Retina (tissue), 1 donor: ENCODE data around the gene DDX51.
"Not testable (repeated sequence)": the region's sequence is repeated elsewhere in the genome, so short reads cannot be mapped to it uniquely, and the experiment has no call there.

ENCODE experiments used
- DNase-seq: peaks from one replicate; pipeline ENCODE4 v3.0.0-alpha.2; 2016

DDX51 gene

GRCh38 chr12:132111654-132112304 lies 32.3 kb downstream of the DDX51 start:
- DNase-seq, result no peak

GRCh38 chr12:132110677-132111076 lies 33.4 kb downstream of the DDX51 start:
- DNase-seq, result no peak

GRCh38 chr12:132109741-132110140 lies 34.4 kb downstream of the DDX51 start:
- DNase-seq, result no peak

- peak; percentile 45 for DNase-seq
Measured at GRCh38 chr12:132108211-132108832, 35.8 kb downstream of the DDX51 start.

GRCh38 chr12:132106921-132107320 lies 37.2 kb downstream of the DDX51 start:
- DNase-seq, result no peak

- DNase-seq, result no peak
Measured at GRCh38 chr12:132105467-132105866, 38.7 kb downstream of the DDX51 start.

- no peak for DNase-seq
Measured at GRCh38 chr12:132103542-132104308, 40.4 kb downstream of the DDX51 start.

- DNase-seq, result not testable (repeated sequence)
Measured at GRCh38 chr12:132103072-132103471, 41.0 kb downstream of the DDX51 start.

GRCh38 chr12:132102297-132102696 lies 41.8 kb downstream of the DDX51 start:
- no peak for DNase-seq

GRCh38 chr12:132100306-132101065 lies 43.6 kb downstream of the DDX51 start:
- no peak for DNase-seq

- no peak for DNase-seq
Measured at GRCh38 chr12:132099739-132100138, 44.4 kb downstream of the DDX51 start.

GRCh38 chr12:132095520-132096409 lies 48.4 kb downstream of the DDX51 start:
- DNase-seq, result no peak

- no peak for DNase-seq
Measured at GRCh38 chr12:132094269-132094891, 49.7 kb downstream of the DDX51 start.

GRCh38 chr12:132089407-132089910 lies 54.7 kb downstream of the DDX51 start:
- no peak for DNase-seq
